SKM-1 (cell line): ENCODE measurements around the gene ANO9.
"Not testable (repeated sequence)": the region's sequence is repeated elsewhere in the genome, so short reads cannot be mapped to it uniquely, and the experiment has no call there.

Experiments used
- DNase-seq: peaks from one replicate; lab custom pipeline; 2025; ENCODE audit not compliant: unreplicated experiment; lab: John Stamatoyannopoulos, UW

Gene ANO9

GRCh38 chr11:405323-405953, 36.4 kb downstream of the ANO9 start:
- no peak for DNase-seq

GRCh38 chr11:404551-405264, 37.1 kb downstream of the ANO9 start:
- no peak for DNase-seq

- no peak for DNase-seq
Measured at GRCh38 chr11:403761-404431, 37.9 kb downstream of the ANO9 start.

GRCh38 chr11:403021-403760, 38.6 kb downstream of the ANO9 start:
- no peak for DNase-seq

GRCh38 chr11:401196-401595, 40.6 kb downstream of the ANO9 start:
- DNase-seq = not testable (repeated sequence)

- no peak for DNase-seq
Measured at GRCh38 chr11:400241-400689, 41.5 kb downstream of the ANO9 start.

GRCh38 chr11:399731-400211, 42.0 kb downstream of the ANO9 start:
- DNase-seq = no peak

- no peak for DNase-seq
Measured at GRCh38 chr11:398826-399225, 43.0 kb downstream of the ANO9 start.

GRCh38 chr11:396948-397548, 44.8 kb downstream of the ANO9 start:
- DNase-seq = no peak

- no peak for DNase-seq
Measured at GRCh38 chr11:396511-396947, 45.3 kb downstream of the ANO9 start.

- no peak for DNase-seq
Measured at GRCh38 chr11:395866-396265, 45.9 kb downstream of the ANO9 start.

- no peak for DNase-seq
Measured at GRCh38 chr11:394858-395655, 46.8 kb downstream of the ANO9 start.

GRCh38 chr11:394034-394857, 47.6 kb downstream of the ANO9 start, which contains the start of gene PKP3:
Gene PKP3, plus strand, starts transcription at chr11:394209. Its CDS starts 84 bp downstream, at chr11:394293.
- DNase-seq = no peak

- DNase-seq = no peak
Measured at GRCh38 chr11:393219-394033, 48.4 kb downstream of the ANO9 start.

- no peak for DNase-seq
Measured at GRCh38 chr11:392102-392777, 49.6 kb downstream of the ANO9 start.

GRCh38 chr11:391117-392017, 50.4 kb downstream of the ANO9 start:
- no peak for DNase-seq

GRCh38 chr11:390175-390574, 51.6 kb downstream of the ANO9 start:
- no peak for DNase-seq
